Muscle layer of colon (tissue), 2 donors: ENCODE results near the gene APOL6.
"Not testable (repeated sequence)": the region's sequence is repeated elsewhere in the genome, so short reads cannot be mapped to it uniquely, and the experiment has no call there.

Experiments
- H3K27ac ChIP-seq: one replicate; pipeline ENCODE4 v1.7.0; 2013; ENCODE audit warnings: low read depth, mild to moderate bottlenecking, low read length, moderate library complexity
- H3K27me3 ChIP-seq, 2 donors: one replicate each; pipeline ENCODE4 v1.7.0; 2013; ENCODE audit warnings: low read length in 2 of 2, mild to moderate bottlenecking in 2 of 2; ENCODE audit not compliant: insufficient read depth in 2 of 2, control insufficient read depth in 1 of 2
- H3K36me3 ChIP-seq: one replicate; pipeline ENCODE4 v1.7.0; 2013; ENCODE audit warnings: mild to moderate bottlenecking, low read length; ENCODE audit not compliant: insufficient read depth
- H3K4me1 ChIP-seq: one replicate; pipeline ENCODE4 v1.7.0; 2013; ENCODE audit warnings: mild to moderate bottlenecking, low read length; ENCODE audit not compliant: insufficient read depth
- H3K4me3 ChIP-seq, 2 donors: one replicate each; pipeline ENCODE4 v1.7.0; 2013; ENCODE audit warnings: low read length in 2 of 2, low read depth in 1 of 2, mild to moderate bottlenecking in 1 of 2, moderate library complexity in 1 of 2
- H3K9ac ChIP-seq: one replicate; pipeline ENCODE4 v1.7.0; 2013; ENCODE audit warnings: low read length
- H3K9me3 ChIP-seq: one replicate; pipeline ENCODE4 v1.7.0; 2013; ENCODE audit warnings: mild to moderate bottlenecking, low read length
- donor health status: abdominal sarcoma.
- donor health status: Adenocarcinoma of cecum.

APOL6 gene

GRCh38 chr22:35619336-35620094, 28.7 kb upstream of the APOL6 start:
- Histone ChIP-seq H3K4me1 (peaks cover 31% of the 10 kb centered on the region), H3K4me3 (no peak overlapping the region), H3K36me3 (no peaks in the 10 kb centered on the region), H3K9me3 (no peaks in the 10 kb centered on the region), H3K9ac (no peak overlapping the region), H3K27me3 (no peaks in the 10 kb centered on the region), H3K27ac (no peak overlapping the region)

- no peaks in the 10 kb centered on the region for H3K9me3 ChIP-seq
- peaks cover 31% of the 10 kb centered on the region for H3K4me1 ChIP-seq
- H3K9ac ChIP-seq, result no peak overlapping the region
- peak overlapping the region; percentile 70 for H3K27ac ChIP-seq
- H3K36me3 ChIP-seq, result no peaks in the 10 kb centered on the region
- H3K27me3 ChIP-seq, result no peaks in the 10 kb centered on the region
- H3K4me3 ChIP-seq, result no peak overlapping the region
These were observed 27.5 kb upstream of the APOL6 start for GRCh38 chr22:35620624-35621251.

- Histone ChIP-seq H3K4me3 (no peak overlapping the region), H3K4me1 (peaks cover 31% of the 10 kb centered on the region), H3K36me3 (no peaks in the 10 kb centered on the region), H3K9ac (no peak overlapping the region), H3K27me3 (no peaks in the 10 kb centered on the region), H3K9me3 (no peaks in the 10 kb centered on the region), H3K27ac (peak overlapping the region; percentile 70)
These were observed 26.8 kb upstream of the APOL6 start for GRCh38 chr22:35621451-35621850.

GRCh38 chr22:35622191-35622913, 25.9 kb upstream of the APOL6 start:
- no peak overlapping the region for H3K4me3 ChIP-seq
- no peaks in the 10 kb centered on the region for H3K27me3 ChIP-seq
- H3K27ac ChIP-seq, result peak overlapping the region; percentile 70
- no peaks in the 10 kb centered on the region for H3K9me3 ChIP-seq
- H3K36me3 ChIP-seq, result no peaks in the 10 kb centered on the region
- H3K9ac ChIP-seq, result peak overlapping the region; percentile 2
- peaks cover 35% of the 10 kb centered on the region for H3K4me1 ChIP-seq

GRCh38 chr22:35623885-35624284, 24.4 kb upstream of the APOL6 start:
- H3K27ac ChIP-seq, H3K9me3 ChIP-seq, H3K9ac ChIP-seq, H3K4me3 ChIP-seq, H3K36me3 ChIP-seq, H3K27me3 ChIP-seq: not testable (repeated sequence)
- peaks cover 38% of the 10 kb centered on the region for H3K4me1 ChIP-seq

GRCh38 chr22:35624547-35624946, 23.7 kb upstream of the APOL6 start:
- Histone ChIP-seq H3K9me3 (no peaks in the 10 kb centered on the region), H3K27ac (no peak overlapping the region), H3K9ac (no peak overlapping the region), H3K36me3 (no peaks in the 10 kb centered on the region), H3K4me3 (no peak overlapping the region), H3K4me1 (peaks cover 41% of the 10 kb centered on the region), H3K27me3 (no peaks in the 10 kb centered on the region)

- Histone ChIP-seq H3K27ac (peak overlapping the region; percentile 8), H3K36me3 (no peaks in the 10 kb centered on the region), H3K27me3 (no peaks in the 10 kb centered on the region), H3K9ac (no peak overlapping the region), H3K4me3 (no peak overlapping the region), H3K9me3 (no peaks in the 10 kb centered on the region), H3K4me1 (peaks cover 37% of the 10 kb centered on the region)
These were observed 22.3 kb upstream of the APOL6 start for GRCh38 chr22:35625763-35626432.

- Histone ChIP-seq H3K27ac (peak overlapping the region; percentile 79), H3K4me1 (peaks cover 22% of the 10 kb centered on the region), H3K9me3 (no peaks in the 10 kb centered on the region), H3K36me3 (no peaks in the 10 kb centered on the region), H3K27me3 (no peaks in the 10 kb centered on the region), H3K4me3 (peak overlapping the region; percentile 47 to 86), H3K9ac (peak overlapping the region; percentile 86)
These were observed 20.8 kb upstream of the APOL6 start for GRCh38 chr22:35627267-35628041.

GRCh38 chr22:35628732-35629131, 19.5 kb upstream of the APOL6 start:
- Histone ChIP-seq H3K4me3 (no peak overlapping the region), H3K27me3 (no peaks in the 10 kb centered on the region), H3K9ac (no peak overlapping the region), H3K9me3 (no peaks in the 10 kb centered on the region), H3K27ac (no peak overlapping the region), H3K36me3 (no peaks in the 10 kb centered on the region), H3K4me1 (peaks cover 14% of the 10 kb centered on the region)

GRCh38 chr22:35629406-35630216, 18.6 kb upstream of the APOL6 start:
- Histone ChIP-seq H3K36me3 (no peaks in the 10 kb centered on the region), H3K4me1 (peaks cover 14% of the 10 kb centered on the region), H3K27me3 (no peaks in the 10 kb centered on the region), H3K27ac (peak overlapping the region; percentile 73), H3K9ac (no peak overlapping the region), H3K4me3 (no peak overlapping the region), H3K9me3 (no peaks in the 10 kb centered on the region)
